ENCODE results near the gene ATG7.

Gene ATG7

DNA sequence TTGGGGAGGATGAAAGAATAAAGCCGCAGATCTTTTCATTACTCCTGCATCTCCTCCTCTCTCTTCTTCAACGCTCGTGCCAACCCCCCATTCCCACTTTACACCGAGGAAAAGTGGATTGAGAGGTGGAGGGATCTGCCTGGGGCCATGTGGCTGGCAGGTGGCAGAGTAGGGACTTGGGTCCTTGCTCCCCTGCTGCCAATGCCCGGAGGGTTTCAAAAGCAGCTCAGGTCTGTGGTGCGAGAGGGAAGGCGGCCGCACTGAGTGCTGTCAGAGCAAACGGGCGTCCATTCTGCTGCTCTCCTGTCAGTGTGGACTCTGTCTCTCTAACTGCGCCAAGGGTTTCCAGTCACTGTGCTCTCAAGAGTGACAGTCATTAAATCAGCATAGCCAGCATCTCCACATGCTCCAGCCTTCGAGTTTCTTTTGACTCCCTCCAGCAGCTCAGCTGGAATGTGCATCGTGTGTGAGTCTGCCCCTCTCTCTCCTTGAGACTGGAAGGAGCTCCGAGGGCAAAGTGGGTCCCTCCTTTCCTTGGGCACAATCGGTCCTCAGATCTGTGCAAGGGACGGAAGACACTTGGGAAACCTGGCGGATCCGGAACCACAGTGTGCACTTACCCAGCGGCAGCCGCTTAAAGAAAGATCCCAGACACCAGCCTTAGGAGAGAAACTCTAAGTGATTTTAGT lies 302.9 kb downstream of the ATG7 start:
- TF ChIP-seq, protein P1, sequence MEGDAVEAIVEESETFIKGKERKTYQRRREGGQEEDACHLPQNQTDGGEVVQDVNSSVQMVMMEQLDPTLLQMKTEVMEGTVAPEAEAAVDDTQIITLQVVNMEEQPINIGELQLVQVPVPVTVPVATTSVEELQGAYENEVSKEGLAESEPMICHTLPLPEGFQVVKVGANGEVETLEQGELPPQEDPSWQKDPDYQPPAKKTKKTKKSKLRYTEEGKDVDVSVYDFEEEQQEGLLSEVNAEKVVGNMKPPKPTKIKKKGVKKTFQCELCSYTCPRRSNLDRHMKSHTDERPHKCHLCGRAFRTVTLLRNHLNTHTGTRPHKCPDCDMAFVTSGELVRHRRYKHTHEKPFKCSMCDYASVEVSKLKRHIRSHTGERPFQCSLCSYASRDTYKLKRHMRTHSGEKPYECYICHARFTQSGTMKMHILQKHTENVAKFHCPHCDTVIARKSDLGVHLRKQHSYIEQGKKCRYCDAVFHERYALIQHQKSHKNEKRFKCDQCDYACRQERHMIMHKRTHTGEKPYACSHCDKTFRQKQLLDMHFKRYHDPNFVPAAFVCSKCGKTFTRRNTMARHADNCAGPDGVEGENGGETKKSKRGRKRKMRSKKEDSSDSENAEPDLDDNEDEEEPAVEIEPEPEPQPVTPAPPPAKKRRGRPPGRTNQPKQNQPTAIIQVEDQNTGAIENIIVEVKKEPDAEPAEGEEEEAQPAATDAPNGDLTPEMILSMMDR (IDR thresholded peaks at IDR 0.05; ENCODE audit: control extremely low read depth, extremely low read depth, low read depth, missing control alignments), result no peak
- no peak for DNase-seq (ENCODE audit: extremely low spot score)
- CTCF ChIA-PET, result interaction anchor here (1.3 to 1.8 kb wide), 2 partner anchors 12 to 20 kb away, joined by 3 to 6 read pairs; no protein-coding TSS in a partner anchor
- POLR2A ChIA-PET, result no interaction called here

DNA sequence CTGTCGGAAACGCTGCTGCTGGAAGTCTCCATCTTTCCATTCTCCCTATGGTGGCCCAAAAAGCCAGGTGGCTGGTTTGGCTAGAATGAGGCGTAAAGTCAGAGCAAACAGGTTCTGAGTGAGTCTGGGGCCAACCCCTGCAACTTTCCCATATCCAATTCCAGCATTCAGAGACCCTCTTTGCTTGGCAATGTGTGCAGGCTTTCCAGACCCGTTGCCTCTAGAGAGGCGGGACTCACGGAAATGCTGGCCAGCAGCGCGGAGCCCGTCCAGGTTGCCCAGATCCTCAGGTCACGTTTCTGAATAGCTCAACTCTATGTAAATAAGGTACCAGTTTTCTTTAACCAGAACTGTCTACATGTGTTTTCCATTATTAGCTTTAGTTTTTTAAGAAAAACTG lies 303.5 kb downstream of the ATG7 start:
- CTCF ChIA-PET, result interaction anchor here (1.8 kb wide), 1 partner anchor 13 kb away, joined by 6 read pairs; no protein-coding TSS in a partner anchor
- DNase-seq (ENCODE audit: extremely low spot score), result no peak
- POLR2A ChIA-PET, result no interaction called here
- TF ChIP-seq, protein P1 (IDR thresholded peaks at IDR 0.05; ENCODE audit: control extremely low read depth, extremely low read depth, low read depth, missing control alignments), result no peak

DNA sequence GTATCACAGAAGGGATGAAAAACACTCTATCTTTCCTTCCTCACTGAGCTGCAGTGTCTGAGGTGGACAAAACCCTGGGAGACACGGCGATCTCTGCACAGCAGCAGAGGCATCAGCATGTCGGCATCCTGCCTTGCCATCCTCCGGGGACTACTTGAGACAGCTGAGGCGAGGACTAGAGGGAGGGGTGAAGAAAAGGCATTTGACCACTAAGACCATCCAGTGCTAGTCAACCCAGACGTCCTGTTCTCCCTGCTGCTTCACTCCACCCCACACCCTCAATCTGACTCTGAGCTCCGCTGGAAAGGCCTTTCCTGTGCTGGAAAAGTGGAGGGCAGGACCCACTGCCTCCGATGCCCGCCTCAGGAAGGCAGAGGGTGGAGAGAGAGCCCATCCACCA lies 304.3 kb downstream of the ATG7 start:
- no peak for DNase-seq (ENCODE audit: extremely low spot score)
- ChIA-PET CTCF (interaction anchor here (1.8 kb wide), 1 partner anchor 14 kb away, joined by 6 read pairs; no protein-coding TSS in a partner anchor), POLR2A (no interaction called here)
- TF ChIP-seq, protein P1 (IDR thresholded peaks at IDR 0.05; ENCODE audit: control extremely low read depth, extremely low read depth, low read depth, missing control alignments), result no peak

DNA sequence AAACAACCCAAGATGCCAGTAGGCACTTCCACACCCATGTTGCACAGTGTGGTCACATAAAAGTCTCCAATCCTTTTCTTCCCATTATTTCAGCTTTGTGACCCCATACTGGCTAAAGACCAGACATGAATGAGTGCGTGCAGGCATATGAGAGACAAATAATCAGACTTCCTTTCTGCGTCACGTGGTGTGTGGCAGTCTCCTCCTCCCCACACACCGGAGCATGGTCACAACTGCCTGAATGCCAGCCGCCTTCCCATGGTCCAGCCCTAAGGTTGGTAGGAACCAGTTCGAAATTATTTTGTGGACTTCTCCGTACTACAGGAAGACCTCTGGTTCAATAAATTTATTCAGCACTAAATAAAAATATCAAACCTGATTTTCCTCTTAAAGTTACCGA lies 306.0 kb downstream of the ATG7 start:
- TF ChIP-seq, protein P1 (IDR thresholded peaks at IDR 0.05; ENCODE audit: control extremely low read depth, extremely low read depth, low read depth, missing control alignments), result no peak
- ChIA-PET CTCF (interaction anchor here (1.8 kb wide), 1 partner anchor 13 kb away, joined by 5 read pairs; no protein-coding TSS in a partner anchor), POLR2A (no interaction called here)
- no peak for DNase-seq (ENCODE audit: extremely low spot score)

DNA sequence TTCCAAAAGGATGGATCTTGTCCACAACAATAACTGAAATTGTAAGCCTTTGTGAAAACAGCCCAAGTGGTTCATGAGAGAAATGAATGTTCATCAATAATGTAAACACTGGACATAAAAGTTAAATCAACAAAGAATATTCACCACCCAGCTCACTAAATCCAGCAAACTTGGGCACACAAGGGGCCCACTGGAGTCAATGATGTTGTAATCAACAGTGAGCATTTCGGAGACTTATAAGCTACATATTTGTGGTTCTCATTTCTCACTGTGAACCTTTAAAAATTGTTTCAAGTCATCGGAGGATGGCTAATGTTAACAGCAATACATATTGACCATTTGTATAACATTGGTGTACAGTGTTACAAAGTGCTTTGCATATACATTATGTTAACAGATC lies 308.4 kb downstream of the ATG7 start:
- TF ChIP-seq, protein P1 (IDR thresholded peaks at IDR 0.05; ENCODE audit: control extremely low read depth, extremely low read depth, low read depth, missing control alignments), result no peak
- ChIA-PET POLR2A (no interaction called here), CTCF (no interaction called here)
- DNase-seq (ENCODE audit: extremely low spot score), result no peak

DNA sequence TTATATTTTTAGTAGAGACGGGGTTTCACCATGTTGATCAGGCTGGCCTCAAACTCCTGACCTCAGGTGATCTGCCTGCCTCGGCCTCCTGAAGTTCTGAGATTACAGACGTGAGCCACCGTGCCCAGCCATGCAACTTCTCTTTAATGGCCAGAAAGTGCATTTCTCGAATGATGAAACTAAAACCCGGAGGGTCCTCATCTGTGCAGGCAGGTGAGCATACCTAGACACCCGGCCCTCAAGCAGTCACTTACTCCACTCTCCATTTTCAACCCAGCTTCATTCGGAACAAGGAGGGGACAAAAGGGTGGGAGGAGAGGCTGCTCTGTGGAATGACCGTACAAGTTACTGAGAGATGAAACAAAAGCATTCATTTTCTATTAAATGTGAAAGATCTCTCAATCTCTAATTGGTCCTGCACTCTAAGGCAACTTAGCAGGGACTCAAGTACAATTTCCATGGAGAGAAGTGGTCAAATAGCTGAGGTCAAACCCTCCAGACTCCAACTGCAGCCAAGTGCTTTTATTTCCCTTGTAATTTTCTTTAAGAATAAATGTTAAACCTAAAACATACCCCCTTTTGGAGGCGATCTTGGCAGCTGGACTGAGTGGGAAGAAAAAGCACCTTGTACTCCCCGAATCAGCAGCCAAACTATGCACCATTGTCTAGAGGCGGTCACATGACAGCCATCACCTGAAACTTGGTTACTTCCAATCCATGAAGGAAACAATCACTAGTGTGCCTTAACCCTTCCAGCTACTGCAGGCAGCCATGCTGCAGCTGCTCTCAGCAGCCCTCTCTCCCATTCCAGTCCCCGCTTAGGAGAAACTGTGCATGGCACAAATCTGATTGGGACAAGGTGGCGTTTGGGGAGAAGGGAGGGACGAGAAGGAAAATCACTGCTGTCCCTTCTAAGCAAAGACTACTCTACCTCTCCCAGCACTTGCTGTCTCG lies 309.3 kb downstream of the ATG7 start:
- no peak for DNase-seq (ENCODE audit: extremely low spot score)
- TF ChIP-seq, protein P1 (IDR thresholded peaks at IDR 0.05; ENCODE audit: control extremely low read depth, extremely low read depth, low read depth, missing control alignments), result no peak
- CTCF ChIA-PET, result interaction anchor here (1.0 to 1.2 kb wide), 2 partner anchors 11 to 13 kb away, joined by 3 to 4 read pairs; no protein-coding TSS in a partner anchor
- POLR2A ChIA-PET, result no interaction called here

Data from GM10248 (cell line).